Measurements from ENCODE around the gene MMAB.
A peak's percentile ranks its signal among the peaks of the same experiment; 100 is the strongest.
"Not testable (repeated sequence)": the region's sequence is repeated elsewhere in the genome, so short reads cannot be mapped to it uniquely, and the experiment has no call there.

The MMAB gene

GRCh38 chr12:109602132-109602531, 28.8 kb upstream of the MMAB start:
- not testable (repeated sequence) for DNase-seq (ENCODE audit: low spot score)

- DNase-seq (ENCODE audit: low spot score): no peak
Measured at GRCh38 chr12:109601557-109601956, 28.3 kb upstream of the MMAB start.

- DNase-seq (ENCODE audit: low spot score): no peak
Measured at GRCh38 chr12:109600995-109601394, 27.7 kb upstream of the MMAB start.

GRCh38 chr12:109600481-109600880, 27.2 kb upstream of the MMAB start:
- no peak for DNase-seq (ENCODE audit: low spot score)

GRCh38 chr12:109599087-109599486, 25.8 kb upstream of the MMAB start:
- DNase-seq (ENCODE audit: low spot score): no peak

DNA sequence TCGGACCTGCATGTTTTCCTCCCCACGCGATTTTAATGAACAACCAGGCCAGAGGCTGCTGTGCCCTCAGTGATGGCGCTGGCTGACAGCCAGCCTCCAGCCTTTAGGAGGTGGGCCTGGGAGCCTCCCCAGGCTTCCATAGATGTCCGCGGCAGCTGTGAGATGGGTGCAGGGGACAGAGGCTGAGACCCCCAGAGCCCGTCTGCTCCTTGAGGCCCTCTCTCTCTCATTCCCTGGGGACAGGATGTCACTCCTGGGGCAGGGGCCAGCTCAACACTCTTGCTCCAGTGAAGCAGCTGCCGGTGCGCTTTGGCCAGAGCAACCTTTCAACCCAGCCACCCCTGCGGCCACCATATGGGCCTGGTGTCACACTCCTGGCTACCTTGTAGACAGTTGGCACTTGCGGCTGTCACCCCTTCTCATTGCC, 25.1 kb upstream of the MMAB start:
- no peak for DNase-seq (ENCODE audit: low spot score)

- DNase-seq (ENCODE audit: low spot score): peak; percentile 86
Measured at GRCh38 chr12:109597795-109598427, 24.6 kb upstream of the MMAB start.

- no peak for DNase-seq (ENCODE audit: low spot score)
Measured at GRCh38 chr12:109597414-109597794, 24.1 kb upstream of the MMAB start.

- DNase-seq (ENCODE audit: low spot score): no peak
Measured at GRCh38 chr12:109596418-109597244, 23.3 kb upstream of the MMAB start.

- DNase-seq (ENCODE audit: low spot score): no peak
Measured at GRCh38 chr12:109595321-109595902, 22.1 kb upstream of the MMAB start.

- DNase-seq (ENCODE audit: low spot score): peak; percentile 83
Measured at GRCh38 chr12:109594556-109595317, 21.4 kb upstream of the MMAB start.

- peak; percentile 27 for DNase-seq (ENCODE audit: low spot score)
Measured at GRCh38 chr12:109592905-109593272, 19.6 kb upstream of the MMAB start.

DNA sequence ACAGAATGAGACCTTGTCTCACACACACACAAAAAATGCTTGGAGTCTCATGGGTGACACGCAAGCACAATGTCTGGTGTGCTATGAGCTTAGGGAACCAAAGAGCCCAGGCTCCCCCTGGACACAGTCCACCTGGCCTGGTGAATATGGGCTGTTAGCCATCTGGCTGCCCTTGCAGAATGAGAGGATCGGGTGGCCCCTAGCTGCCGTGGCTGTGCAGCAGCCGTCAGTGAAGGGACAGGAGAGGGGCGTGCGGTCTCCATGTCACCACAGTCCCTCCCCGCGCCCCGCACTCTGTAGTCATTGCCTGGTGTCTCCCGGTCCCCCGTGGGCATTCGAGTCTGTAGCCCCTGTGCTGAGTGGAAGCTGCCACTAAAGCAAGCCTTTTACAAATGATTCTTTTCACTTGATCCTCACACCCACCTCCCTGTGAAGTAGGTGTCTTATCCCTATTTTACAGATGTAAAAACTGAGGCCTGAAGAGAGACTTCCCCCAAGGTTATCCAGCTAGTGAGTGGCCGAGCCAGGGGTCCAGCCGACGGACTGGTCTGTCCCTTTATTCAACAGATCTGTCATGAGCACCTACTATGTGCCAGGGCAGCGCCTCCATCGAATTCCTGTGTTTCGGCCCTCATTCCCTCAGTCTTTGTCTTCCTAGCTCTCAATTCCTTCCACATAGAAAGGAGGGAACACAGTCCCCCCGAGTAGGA, 19.0 kb upstream of the MMAB start:
- peak; percentile 38 for DNase-seq (ENCODE audit: low spot score)

DNA sequence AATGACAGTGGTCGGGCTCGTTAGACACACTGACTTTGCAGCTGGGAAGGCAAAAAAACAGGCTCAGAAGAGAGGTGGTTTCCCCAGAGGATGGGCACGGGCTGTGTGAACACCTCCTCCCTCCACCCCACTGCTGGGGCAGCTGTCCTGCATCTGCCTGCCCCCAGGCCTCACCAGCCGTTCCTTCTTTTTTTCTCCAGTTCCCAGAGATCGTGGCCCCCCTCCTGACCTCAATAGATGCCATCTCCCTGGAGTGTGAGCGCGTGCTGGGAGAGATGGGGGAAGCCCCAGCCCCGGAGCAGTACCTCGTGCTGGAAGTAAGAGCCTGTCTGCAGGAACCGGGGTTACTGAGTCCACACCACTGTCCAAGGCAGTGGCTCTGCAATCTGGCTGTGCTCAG, 17.7 kb upstream of the MMAB start:
- no peak for DNase-seq (ENCODE audit: low spot score)

- DNase-seq (ENCODE audit: low spot score): no peak
Measured at GRCh38 chr12:109590566-109590965, 17.3 kb upstream of the MMAB start.

DNA sequence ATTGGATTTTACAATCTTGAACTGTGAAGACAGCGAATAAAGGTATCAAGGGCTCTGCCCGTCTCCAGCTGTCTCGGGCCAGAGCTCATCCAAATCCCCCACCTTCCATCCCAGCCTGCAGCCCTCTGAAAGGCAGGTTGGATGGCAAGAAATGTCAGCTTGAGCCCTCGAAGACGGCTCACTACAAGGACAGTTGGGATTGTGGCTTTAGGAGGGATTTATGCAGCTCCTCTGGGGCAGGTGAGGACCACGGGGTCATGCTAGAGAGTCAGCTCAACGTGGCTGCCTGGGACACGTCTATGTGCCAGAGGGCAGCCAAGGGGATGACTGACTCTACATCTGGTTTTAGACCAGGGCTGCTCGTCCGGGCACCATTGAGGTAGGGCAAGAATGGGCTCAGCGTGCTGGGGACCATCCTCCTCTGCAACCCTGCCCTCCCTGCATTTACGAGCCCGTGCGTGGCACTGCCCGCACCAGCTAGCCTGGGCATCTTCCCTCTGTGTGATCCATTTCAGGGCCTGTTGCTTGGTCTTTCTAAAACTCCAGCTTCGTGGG, 16.5 kb upstream of the MMAB start:
- no peak for DNase-seq (ENCODE audit: low spot score)

- DNase-seq (ENCODE audit: low spot score): no peak
Measured at GRCh38 chr12:109589240-109589590, 15.9 kb upstream of the MMAB start.

DNA sequence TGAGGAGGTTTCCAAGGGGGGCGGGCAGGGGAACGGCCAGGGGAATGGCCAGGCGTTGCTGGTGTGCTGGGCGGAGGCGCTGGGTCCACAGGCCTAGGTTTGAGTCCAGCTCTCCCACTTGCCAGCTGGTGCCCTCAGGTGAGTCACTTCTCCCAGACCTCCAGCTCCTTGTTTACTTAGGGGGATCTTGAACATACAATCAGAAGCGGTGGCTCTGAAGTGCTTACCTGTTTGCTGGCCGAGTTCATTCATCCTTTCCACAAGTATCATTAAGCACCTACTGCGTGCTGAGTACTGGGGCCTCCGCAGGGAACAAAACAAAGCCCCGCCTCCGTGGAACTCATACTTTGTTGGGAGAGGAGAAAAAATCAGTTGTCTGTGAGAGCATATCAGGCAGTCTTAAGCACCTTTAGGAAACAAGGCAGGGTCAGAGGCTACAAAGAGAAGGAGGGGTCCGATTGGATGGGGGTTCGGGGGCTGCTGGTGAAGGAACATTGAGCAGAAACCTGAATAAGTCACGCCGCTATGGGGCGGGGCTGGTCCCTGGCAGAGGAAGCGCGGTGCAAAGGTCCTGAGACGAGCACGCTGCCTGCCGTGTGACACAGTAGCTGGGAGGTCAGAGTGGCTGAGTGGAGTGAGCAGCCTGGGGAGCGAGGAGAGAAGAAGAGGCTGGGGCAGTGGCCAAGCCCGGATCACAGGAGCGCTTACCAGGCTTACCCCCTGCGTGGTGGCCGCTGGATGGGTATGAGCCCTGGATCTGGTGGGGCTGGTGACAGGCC, 15.3 kb upstream of the MMAB start:
- DNase-seq (ENCODE audit: low spot score): no peak

DNA sequence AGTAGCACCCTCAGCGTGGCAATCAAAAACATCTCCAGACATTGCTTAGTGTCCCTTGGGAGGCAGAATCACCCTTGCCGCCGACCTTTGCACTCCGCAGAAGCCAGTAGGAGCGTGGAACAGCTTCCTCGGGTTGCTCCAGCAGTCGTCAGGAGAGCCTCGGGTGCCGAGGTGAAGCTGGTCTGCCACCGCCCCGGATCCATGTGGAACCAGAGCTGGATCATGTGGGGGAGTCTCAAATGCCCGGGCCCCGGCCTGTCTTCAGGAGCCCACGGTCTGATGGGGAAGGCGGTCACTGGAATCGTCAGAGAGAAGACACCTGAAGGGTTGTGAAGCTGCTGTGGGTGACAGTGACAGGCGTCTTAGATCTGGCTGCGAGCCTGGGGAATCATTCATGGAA, 14.6 kb upstream of the MMAB start:
- DNase-seq (ENCODE audit: low spot score): no peak

GRCh38 chr12:109586385-109587296, 13.3 kb upstream of the MMAB start:
- DNase-seq (ENCODE audit: low spot score): no peak

All from cerebellar cortex (tissue), 1 donor.